ENCODE results near the gene TRPM8.

DNA sequence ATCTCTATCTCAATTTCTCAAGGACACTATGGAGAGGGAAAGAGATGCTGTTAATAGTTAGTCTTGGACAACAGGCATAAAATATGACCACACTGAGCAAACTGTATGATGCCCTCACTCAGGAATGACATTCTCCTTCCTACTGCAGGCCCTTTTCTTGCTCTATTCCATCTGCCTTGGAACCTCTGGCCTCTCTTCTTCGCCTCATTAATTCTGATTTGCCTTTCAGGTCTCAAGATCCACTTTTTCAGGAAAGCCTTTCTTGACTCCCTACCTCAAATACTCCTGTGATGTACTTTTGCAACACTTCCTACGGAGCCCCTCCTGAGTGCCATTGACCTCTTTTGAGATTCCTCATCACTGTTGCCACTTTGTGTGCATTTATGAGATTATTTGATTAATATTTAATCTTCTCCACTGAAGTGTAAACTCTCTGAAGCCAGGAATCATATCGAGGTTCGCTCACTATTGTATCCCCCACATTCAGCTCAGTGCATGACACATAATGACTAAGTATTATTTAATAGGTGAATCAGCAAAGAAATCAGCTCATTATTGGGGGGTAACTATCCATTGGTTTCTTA lies 112.1 kb downstream of the TRPM8 start:
- no peak for TF ChIP-seq CTCF (IDR thresholded peaks at IDR 0.05; ENCODE audit: low read length)
- TF ChIP-seq EZH2 (IDR thresholded peaks at IDR 0.05; ENCODE audit: borderline replicate concordance, low read length), result no peak
